ENCODE measurements around the gene NCOA1.

DNA sequence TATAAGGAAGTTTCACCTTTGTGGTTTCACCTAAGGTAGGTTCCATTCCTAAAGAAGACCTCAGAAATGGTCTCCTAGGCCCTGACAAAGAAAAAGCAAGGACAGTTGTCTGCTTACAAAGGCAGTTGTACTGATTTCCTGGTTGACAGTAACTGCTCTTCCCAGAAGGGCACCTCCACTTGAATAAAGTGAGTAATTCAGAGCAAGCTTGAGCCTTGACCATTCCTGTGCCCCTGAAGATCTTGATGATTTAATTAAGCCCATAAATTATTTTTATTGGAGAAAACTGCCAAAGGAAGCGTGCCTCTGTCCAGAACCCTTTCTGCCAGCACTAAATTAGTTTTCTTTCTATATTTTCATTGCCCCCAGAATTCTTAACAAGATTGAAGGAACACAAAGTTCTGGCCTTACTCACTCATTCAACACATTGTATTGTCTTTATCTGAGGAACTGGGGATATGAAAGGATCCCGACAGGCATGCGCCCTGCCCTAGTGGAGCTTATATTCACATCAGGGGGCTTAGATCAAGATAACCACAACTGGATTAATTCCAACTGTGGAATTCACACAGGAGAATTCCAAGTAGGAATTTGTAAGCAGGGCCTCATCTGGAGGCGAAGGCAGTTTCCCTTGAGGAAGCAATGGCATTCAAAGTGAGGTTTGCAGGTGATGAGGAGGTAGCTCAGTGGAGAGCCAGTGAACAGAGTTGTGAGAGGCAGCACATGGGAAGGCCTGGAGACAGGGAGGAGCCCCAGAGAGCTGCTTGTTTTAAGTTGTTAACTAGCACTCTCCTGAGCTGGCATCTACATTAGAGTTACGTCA lies 280.9 kb downstream of the NCOA1 start:
- no peak for TF ChIP-seq EZH2phosphoT487 (IDR thresholded peaks at IDR 0.05; ENCODE audit: low read depth, severe bottlenecking, unreplicated experiment)
- TF ChIP-seq CTCF (IDR thresholded peaks at IDR 0.05; ENCODE audit: poor library complexity): no peak
